C4-2B (cell line): ENCODE results near the gene TASP1.

Experiments
- H3K27ac ChIP-seq: fragments of 450-650 bp; 2 replicates; pipeline ENCODE4 v1.5.1; 2017
- CTCF ChIP-seq: fragments of 450-650 bp; conservative IDR thresholded peaks from 2 replicates; pipeline ENCODE4 v1.5.1; 2017; ENCODE audit warnings: mild to moderate bottlenecking
- ZFX ChIP-seq: fragments of 450-650 bp; IDR thresholded peaks from 2 replicates; pipeline ENCODE4 v1.6.1; 2017

Gene TASP1

GRCh38 chr20:13428684-13429083 is 210.0 kb downstream of the TASP1 start:
- H3K27ac ChIP-seq = no peak overlapping the region
- TF ChIP-seq ZFX (no peak), CTCF (no peak)

GRCh38 chr20:13426870-13427269 is 211.9 kb downstream of the TASP1 start:
- no peak for TF ChIP-seq CTCF
- TF ChIP-seq ZFX = no peak
- no peak overlapping the region for H3K27ac ChIP-seq

GRCh38 chr20:13425381-13426135 is 213.2 kb downstream of the TASP1 start:
- no peak overlapping the region for H3K27ac ChIP-seq
- TF ChIP-seq CTCF = no peak
- TF ChIP-seq ZFX = no peak

- no peak for TF ChIP-seq CTCF
- TF ChIP-seq ZFX = no peak
- no peak overlapping the region for H3K27ac ChIP-seq
Measured at GRCh38 chr20:13424174-13424833, 214.4 kb downstream of the TASP1 start.

GRCh38 chr20:13423472-13424173 is 215.1 kb downstream of the TASP1 start:
- no peak overlapping the region for H3K27ac ChIP-seq
- TF ChIP-seq ZFX (no peak), CTCF (peak; percentile 18)

- H3K27ac ChIP-seq = no peak overlapping the region
- TF ChIP-seq ZFX (no peak), CTCF (no peak)
Measured at GRCh38 chr20:13422637-13423036, 216.1 kb downstream of the TASP1 start.

- no peak overlapping the region for H3K27ac ChIP-seq
- TF ChIP-seq ZFX = no peak
- no peak for TF ChIP-seq CTCF
Measured at GRCh38 chr20:13420625-13421024, 218.1 kb downstream of the TASP1 start.
